ENCODE data around the gene NPAS2.

The NPAS2 gene

DNA sequence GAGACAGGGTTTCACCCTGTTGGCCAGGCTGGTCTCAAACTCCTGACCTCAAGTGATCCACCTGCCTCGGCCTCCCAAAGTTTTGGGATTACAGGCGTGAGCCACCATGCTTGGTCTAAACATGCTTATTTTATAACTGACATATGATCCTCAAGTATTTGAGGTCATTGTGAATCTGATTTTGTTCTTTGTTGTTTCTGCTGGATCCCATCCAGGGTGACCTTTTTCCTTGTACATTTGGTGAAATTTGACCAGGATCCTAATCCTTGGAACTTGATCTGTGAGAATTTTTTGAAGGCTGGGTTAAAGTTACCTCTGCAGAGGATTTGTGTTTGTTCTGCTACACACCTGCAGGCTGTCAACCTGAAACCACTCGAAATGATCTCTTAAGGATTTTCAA is 49.2 kb downstream of the NPAS2 start:
- TF ChIP-seq, protein P1, sequence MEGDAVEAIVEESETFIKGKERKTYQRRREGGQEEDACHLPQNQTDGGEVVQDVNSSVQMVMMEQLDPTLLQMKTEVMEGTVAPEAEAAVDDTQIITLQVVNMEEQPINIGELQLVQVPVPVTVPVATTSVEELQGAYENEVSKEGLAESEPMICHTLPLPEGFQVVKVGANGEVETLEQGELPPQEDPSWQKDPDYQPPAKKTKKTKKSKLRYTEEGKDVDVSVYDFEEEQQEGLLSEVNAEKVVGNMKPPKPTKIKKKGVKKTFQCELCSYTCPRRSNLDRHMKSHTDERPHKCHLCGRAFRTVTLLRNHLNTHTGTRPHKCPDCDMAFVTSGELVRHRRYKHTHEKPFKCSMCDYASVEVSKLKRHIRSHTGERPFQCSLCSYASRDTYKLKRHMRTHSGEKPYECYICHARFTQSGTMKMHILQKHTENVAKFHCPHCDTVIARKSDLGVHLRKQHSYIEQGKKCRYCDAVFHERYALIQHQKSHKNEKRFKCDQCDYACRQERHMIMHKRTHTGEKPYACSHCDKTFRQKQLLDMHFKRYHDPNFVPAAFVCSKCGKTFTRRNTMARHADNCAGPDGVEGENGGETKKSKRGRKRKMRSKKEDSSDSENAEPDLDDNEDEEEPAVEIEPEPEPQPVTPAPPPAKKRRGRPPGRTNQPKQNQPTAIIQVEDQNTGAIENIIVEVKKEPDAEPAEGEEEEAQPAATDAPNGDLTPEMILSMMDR (IDR thresholded peaks at IDR 0.05; ENCODE audit: control insufficient read depth, extremely low read depth, insufficient read depth), result no peak
- no peak for DNase-seq (ENCODE audit: low read depth)
- no peak overlapping the region for H3K4me3 ChIP-seq (ENCODE audit: low read depth, low read length)

DNA sequence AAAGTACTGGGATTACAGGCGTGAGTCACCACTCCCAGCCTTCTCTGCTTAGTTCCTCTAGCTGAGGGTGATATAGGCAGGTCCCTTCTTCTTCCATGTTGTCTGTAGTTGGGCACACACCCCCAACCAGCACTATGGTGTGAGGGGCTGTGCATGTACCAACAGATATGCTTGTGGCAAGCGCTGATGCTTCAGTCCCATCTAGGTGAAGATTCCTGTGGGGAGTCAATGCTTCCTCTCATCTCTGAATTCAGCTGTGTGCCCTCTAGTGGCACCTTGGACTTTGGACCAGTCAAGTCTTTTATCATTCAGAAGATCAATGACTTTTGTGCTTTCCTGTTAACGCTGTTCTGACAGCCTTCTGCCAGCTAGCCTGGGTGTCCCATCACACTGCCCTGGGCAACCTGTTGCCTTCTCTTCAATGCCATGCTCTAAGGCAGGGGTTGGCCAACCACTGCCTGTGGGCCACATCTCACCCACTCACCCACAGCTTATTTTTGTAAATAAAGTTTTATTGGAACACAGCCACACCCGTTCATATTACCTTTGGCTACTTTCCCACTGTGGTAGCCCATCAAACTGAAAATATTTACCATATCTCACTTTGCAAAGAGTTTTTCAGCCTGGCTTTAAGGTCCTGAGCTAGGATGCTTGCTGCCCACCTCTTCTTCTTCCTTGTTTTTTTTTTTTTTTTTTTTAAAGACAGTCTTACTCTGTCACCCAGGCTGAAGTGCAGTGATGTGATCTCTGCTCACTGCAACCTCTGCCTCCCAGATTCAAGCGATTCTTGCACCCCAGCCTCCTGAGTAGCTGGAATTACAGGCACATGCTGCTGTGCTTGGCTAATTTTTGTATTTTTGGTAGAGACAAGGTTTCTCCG is 51.0 kb downstream of the NPAS2 start:
- TF ChIP-seq, protein P1 (IDR thresholded peaks at IDR 0.05; ENCODE audit: control insufficient read depth, extremely low read depth, insufficient read depth), result peak; percentile 32
- no peak for DNase-seq (ENCODE audit: low read depth)
- H3K4me3 ChIP-seq (ENCODE audit: low read depth, low read length), result no peak overlapping the region

DNA sequence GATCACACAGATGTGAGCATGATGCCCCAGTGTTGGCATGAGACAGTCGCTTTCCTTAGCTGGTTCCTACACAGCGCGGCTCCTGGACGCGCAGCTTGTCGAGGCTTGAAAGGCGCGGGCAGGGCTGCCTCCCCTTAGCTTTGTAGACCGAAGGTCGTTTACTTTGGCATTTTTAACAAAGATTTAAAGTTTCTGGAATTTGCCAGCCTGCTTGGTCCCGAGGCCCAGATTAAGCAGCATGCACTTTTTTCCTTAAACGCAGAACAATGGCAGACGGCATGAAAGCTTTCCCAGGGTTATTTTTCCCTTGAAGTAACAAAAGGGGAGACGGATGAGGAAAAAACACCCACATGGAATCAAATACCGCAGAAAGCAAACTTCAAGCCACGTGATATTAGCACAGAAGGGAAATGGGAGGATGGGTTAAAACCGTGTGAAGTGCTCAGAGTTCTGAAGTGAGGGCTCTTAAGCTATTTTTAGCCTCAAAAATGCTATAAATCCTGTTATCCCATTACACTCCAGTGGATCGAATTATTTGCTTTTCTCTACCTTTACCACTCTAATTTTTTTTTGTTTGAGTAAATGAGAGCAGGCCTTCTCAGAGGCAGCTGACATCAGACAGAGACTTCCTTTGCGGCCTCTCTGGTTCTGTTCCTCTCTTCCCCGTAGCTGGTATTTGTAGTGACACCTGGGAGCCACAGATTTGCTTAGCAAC is 55.7 kb downstream of the NPAS2 start:
- no peak overlapping the region for H3K4me3 ChIP-seq (ENCODE audit: low read depth, low read length)
- TF ChIP-seq, protein P1 (IDR thresholded peaks at IDR 0.05; ENCODE audit: control insufficient read depth, extremely low read depth, insufficient read depth), result no peak
- no peak for DNase-seq (ENCODE audit: low read depth)

DNA sequence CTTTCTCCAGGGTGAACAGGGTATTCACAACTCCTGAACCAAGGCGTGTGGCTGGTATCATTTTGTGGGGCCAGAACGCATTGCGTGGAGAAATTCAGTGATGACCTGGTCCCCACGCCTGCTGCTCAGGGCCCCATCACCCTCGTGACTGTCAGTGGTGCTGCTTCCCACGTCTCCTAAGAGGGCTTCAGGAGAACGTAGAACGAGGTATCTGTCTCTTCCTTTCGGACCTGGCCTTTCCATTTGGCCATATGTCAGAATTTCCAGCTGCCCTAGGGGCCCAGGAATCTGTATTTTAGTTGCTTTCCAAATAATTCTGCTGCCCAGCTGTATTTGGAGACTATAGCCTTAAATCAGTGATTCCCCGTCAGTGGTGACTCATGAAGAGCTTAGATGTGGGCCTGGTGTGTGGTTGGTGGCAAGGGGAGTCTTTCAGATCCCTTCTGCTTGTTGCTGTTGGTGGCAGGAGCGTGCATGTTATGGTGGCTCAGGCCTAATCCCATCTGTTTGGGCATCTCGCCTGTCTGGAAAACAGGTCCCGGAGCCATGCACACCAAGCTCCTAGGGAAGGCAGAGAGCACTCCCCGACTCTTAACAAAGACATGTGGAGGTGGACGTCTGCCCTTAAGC is 56.4 kb downstream of the NPAS2 start:
- H3K4me3 ChIP-seq (ENCODE audit: low read depth, low read length), result no peak overlapping the region
- TF ChIP-seq, protein P1 (IDR thresholded peaks at IDR 0.05; ENCODE audit: control insufficient read depth, extremely low read depth, insufficient read depth), result no peak
- DNase-seq (ENCODE audit: low read depth), result no peak

DNA sequence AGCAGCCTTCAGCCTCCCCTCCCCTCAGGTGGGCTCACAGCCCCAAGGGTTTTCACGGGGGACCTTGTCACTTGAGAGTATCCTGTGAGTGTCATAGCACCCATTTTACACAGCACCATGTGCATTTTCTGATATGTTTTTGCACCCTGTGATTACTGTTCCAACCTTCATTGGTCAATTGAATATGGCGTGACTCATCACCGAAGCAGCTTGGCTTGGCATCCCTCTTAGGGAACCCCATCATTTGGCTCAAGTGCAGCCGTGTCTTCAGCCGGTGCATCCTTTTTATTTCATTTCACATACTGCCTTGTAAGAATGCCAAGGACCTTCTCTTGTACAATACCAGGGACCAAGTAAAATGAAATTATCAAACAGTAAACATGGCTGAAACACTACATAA is 57.6 kb downstream of the NPAS2 start:
- no peak for DNase-seq (ENCODE audit: low read depth)
- H3K4me3 ChIP-seq (ENCODE audit: low read depth, low read length), result no peak overlapping the region
- TF ChIP-seq, protein P1 (IDR thresholded peaks at IDR 0.05; ENCODE audit: control insufficient read depth, extremely low read depth, insufficient read depth), result no peak

DNA sequence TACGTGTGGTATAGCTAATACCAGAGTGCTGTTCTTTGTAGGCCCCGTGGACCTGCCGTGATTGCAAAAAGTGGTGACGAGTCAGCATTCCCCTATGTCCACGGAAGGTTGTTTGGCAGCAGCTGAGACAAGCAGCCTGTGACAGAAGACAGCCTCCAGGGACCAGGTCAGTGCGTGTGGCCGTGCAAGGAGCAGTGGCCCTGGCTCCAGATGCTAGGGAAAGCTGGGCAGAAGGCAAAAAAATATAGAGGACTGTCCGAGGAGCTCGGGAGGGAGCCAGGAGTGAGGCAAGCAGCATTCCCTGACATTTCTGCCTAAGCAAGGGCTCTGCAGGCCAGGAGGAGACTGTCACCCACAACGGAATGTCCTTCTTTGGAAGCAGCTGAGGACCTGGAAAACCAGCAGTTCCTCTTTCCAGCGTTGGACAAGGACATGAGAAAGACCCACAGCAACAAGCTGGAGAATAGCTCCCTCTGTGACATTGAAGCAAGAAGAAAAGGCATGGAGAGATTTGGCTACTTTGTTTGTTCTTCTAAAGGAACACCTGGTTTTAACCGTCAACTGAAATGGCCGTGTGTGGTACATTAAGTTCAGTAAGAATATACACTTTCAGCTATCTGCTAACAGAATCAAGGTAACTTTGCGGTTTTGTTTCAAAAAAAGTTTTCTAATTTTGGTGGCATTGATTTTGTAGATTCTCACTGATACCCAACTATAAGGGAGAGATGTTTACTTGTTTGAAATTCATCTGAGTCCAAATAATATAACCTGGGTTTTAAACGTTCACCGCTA is 58.3 kb downstream of the NPAS2 start:
- TF ChIP-seq, protein P1 (IDR thresholded peaks at IDR 0.05; ENCODE audit: control insufficient read depth, extremely low read depth, insufficient read depth), result no peak
- no peak for DNase-seq (ENCODE audit: low read depth)
- no peak overlapping the region for H3K4me3 ChIP-seq (ENCODE audit: low read depth, low read length)

All from LNCaP clone FGC (cell line).